Transverse colon (tissue), 4 donors: ENCODE results near the gene MTRFR.

Experiments
- EP300 ChIP-seq: sonication (generic); formaldehyde crosslinking; IDR thresholded peaks from one replicate; pipeline ENCODE4 v1.6.1; 2017; ENCODE audit warnings: antibody characterized with exemption, low read depth
- POLR2A ChIP-seq: fragments of 450-650 bp; IDR thresholded peaks from one replicate; pipeline ENCODE4 v1.6.1; 2016; ENCODE audit warnings: antibody characterized with exemption, mild to moderate bottlenecking, moderate library complexity
- POLR2AphosphoS5 ChIP-seq, 3 donors: sonication (generic); formaldehyde crosslinking; IDR thresholded peaks; one replicate each; pipeline ENCODE4 v1.6.1; 2016; ENCODE audit warnings: antibody characterized with exemption in 3 of 3
- TF ChIP-seq, protein P1 (sequence below), 5 experiments: fragments of 200-600 bp in 3 of 5; fragments of 450-650 bp in 2 of 5; sonication (generic) in 3 of 5; IDR thresholded peaks; 1 replicate in 2 of 5; 2 replicates in 3 of 5; pipeline ENCODE4 v1.5.1; 2016 to 2017; ENCODE audit warnings: antibody characterized with exemption in 5 of 5, inconsistent platforms in 3 of 5, mild to moderate bottlenecking in 2 of 5, moderate library complexity in 1 of 5

DNA sequence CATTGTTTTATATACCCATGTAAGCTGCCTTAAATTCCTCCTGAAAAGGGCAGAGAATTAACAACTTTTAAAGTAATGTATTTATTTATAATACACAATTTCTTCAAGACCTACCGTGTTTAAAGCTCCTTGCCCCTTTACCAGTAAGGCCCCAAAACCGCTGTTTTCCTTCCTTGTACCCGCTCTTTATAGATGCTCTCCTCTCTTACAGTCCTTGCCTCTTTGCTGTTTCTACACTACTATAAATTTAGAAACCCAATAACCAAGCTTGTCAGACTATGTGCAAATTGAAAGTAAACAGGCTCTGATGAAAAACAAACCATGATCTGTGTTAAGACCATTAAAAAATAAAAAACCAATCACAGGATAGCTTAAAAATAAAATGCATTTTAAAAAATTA is 4.2 kb upstream of the MTRFR start:
- TF ChIP-seq POLR2AphosphoS5 (IDR thresholded peaks at IDR 0.05): no peak
- TF ChIP-seq, protein P1, sequence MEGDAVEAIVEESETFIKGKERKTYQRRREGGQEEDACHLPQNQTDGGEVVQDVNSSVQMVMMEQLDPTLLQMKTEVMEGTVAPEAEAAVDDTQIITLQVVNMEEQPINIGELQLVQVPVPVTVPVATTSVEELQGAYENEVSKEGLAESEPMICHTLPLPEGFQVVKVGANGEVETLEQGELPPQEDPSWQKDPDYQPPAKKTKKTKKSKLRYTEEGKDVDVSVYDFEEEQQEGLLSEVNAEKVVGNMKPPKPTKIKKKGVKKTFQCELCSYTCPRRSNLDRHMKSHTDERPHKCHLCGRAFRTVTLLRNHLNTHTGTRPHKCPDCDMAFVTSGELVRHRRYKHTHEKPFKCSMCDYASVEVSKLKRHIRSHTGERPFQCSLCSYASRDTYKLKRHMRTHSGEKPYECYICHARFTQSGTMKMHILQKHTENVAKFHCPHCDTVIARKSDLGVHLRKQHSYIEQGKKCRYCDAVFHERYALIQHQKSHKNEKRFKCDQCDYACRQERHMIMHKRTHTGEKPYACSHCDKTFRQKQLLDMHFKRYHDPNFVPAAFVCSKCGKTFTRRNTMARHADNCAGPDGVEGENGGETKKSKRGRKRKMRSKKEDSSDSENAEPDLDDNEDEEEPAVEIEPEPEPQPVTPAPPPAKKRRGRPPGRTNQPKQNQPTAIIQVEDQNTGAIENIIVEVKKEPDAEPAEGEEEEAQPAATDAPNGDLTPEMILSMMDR (IDR thresholded peaks at IDR 0.05): no peak
- no peak for TF ChIP-seq POLR2A
- TF ChIP-seq EP300: no peak
